ENCODE measurements around the gene GALNT14.

The GALNT14 gene

DNA sequence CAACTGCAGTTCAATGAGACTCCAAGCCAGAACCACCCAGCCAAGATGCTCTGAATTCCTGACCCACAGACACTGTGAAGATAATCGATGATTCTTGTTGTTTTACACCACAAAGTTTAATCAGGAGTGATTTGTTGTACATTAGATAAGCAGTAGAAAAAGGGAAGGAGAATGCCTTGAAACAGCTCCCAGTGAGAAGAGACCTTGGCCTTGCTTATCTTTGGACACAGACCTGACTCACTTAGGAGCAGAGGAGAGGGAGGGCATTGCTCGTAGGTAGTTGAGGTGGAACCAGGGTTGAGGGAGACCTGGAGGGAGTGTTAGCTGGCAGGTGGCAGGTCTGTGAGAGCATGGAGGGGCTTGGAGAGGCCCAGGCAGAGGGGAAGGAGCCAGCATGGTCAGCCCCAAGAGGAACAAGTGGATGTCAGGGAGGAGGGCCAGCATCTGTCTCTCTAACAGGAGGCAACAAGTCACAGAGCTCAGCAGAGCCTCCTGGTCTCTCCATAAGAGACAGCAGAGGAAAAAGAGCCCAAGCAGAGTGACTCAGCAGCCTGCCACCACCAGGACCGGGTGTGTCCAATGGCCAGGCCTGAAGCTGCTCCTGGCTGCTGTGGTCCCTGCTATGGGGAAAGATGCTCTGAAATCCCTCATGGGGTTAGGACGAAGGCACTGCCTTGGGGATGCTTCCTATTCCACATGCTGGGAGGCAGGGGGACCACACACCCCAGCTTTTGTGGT, 169.4 kb downstream of the GALNT14 start:
- DNase-seq, result no peak

DNA sequence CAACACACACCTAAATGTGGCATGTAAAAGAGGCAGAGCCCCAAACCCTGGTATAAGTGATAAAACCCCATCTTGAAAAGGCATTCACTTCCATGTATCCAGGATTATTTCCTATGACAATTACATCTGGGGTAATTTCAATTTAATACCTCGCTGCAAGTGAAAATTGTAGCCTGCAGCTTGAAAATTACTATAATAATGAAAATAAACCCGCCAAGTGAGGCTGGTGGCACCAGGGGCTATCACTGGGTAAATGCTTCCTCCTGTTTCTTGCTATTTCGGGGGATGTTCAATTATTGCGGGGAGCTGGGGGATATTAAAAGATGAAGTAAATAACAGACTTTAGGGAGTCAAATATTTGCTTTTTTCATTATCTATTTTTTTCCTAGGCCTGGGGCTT, 171.5 kb downstream of the GALNT14 start:
- DNase-seq, result no peak

DNA sequence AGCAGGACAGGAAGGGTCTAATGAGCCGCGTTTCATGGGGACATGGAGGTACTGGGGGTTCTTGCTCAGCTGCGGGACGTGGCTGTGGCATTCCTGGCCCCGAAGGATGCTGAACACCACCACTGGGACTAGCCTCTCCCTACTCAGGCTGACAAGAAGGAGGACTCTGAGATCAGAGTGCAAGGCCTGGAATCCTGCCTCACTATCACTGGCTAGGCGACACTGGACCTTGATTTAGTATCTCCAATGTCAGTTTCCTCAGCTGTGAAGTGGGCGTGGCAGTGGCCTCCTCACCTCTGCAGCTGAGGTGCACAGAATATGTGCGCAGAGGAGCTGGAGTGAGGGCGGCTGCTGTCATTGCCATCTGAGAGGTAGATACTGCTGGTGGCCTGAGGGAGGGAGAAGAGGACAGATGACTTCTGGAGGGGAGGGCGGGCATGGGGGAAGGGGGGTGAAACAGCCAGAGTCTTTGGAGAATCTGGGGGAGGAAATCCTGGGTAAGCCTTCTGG, 173.2 kb downstream of the GALNT14 start:
- DNase-seq, result no peak

DNA sequence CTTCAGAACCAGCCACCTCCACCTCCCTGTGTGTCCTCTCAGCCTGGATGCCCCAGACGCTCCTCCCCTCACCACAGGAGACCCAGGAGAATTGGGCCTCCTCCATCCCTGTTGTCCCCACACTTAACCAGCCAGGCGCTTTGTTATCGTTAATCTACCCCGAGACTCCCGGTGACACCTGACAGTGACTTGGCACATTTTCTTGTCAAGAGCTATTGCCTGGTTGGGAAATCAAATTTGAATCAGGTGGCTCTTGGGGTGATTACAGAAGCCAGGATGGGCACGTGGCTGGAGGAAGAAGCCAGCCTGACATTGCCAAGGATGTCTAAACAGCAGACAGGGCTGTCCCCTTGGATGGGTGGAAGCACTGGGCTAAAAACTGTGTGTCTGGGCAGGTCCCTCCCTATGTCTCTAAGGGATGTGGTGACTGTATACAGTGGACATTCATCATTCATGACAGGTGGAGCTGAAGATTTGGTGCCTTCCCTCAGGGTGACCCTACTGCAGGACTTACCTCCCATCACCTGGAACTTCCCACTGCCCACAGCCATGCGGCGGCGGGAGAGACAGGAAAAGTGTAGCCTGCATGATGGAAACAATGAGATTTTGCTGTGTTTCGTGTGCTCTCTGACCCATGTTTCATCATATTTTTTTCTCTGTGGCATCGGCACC, 173.8 kb downstream of the GALNT14 start:
- DNase-seq, result no peak

DNA sequence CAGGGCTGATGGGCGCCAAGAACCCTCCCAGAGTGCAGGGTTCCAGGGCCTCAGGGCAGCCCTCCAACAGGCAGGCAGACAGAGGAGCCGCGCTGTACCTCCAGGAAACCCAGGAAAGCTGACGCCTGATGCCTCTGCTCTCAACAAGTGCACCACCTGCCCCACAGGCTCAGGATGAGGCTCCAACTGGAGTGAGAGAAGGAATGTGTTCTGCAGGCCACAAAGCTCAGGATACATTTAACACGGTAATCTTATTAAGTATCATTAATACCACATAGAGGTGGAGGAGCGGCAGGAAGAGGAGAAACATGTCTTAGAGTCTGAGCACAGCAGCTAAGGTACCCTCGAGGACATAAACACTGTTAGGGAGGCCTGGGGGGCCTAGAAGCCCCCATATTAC, 175.1 kb downstream of the GALNT14 start:
- DNase-seq, result no peak

DNA sequence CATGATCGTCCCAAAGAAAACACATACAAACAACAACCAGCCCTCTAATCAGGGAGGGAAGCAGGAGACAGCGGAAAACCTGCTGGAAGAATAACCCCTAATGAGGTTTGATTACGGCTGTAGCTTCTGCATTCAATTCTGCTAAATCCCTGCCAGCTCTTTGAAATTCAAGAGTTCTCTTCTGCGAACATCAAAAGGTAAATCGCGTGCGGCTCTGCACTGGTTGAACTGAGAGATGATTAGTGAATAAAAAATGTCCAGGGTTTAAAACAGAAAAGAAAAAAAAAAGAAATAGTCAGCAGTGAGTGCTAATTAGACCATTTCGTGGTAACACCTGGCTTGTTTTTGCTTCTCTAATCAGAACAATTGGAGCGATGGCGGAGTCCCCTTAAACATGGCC, 178.0 kb downstream of the GALNT14 start:
- no peak for DNase-seq

DNA sequence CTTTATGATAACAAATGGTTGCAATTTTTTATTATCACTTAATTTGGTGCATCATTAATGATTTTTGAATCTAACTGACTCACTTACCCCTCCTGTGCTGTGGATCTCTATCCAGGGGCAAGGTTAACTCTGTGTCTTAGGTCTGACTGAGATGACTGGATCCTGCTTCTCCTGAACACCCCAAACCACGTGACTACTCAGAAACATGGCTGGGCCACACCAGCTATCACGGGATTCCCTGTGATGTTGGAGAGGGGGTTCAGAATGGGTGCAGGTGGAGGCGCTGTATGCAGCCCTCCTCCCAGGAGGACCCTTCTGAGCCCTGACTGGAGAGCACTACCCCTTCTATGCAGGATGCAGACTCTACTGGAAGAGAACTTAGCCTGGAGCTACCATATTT, 178.6 kb downstream of the GALNT14 start:
- DNase-seq, result no peak

DNA sequence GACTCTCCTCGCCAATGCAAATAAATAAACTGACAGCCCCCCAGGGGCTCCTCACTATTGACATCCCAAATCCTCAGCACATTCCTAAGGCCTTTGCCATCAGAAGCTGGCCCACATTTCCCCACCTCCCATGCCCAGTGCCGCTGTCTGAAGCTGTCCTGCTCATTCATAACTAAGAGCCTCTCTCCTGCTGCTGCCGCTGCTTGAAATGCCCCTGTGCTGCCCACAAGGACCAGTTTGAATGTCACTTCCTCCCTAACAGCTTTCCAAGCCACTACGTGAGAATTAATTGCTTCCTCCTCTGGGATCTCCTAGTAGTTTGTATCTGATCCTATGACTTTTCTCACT, 179.3 kb downstream of the GALNT14 start:
- no peak for DNase-seq

DNA sequence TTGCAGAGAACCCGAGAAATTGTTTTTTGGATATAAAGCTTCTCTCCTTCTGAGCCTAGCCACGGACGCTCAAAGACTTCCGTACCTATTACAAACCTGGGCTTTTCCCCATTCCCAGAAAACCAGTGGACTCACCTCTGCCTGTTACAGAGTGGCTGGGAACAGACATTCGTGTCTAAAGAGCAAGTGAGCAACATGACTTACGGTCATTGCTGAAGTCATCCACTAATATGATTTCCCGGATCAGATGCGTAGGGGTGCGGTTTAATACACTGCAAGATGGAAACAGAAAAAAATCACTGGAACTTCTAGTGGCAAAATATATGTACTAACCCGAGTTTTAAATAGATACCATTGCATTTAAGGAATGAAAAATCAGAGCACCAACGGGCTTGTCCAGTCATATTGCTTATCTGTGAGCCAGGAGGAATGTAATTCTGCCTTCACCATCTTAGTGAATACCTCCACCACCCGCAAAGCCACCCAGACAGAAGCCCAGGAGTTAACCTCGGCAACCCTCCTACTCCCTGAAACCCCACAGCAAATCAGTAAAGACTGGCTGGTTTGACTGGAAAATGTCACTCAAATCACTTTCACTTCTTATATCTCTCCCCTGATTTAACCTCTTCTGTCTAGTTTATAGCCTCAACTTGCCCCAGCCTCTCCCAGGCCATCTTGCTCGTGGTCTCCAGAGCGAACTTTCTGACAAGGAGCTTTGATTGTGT, 179.9 kb downstream of the GALNT14 start:
- no peak for DNase-seq

DNA sequence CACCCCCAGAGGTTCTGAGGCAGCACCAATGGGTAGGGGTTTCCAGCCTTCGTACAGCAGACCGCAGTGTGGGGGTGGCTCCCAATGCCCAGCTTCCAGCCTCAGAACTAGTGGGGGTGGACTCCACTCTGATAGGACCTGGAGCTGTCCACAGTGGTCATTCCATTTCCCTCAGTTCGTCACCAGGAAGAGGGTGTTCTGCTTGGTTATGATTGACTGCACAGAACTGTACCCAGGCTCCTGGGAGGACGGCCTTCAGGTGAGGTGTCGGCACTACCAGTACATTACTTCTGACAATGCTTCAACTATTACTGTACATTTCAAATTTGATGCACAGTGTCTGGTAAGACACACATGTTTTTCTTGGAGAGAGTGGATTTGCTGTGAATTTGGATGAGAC, 180.6 kb downstream of the GALNT14 start:
- no peak for DNase-seq

DNA sequence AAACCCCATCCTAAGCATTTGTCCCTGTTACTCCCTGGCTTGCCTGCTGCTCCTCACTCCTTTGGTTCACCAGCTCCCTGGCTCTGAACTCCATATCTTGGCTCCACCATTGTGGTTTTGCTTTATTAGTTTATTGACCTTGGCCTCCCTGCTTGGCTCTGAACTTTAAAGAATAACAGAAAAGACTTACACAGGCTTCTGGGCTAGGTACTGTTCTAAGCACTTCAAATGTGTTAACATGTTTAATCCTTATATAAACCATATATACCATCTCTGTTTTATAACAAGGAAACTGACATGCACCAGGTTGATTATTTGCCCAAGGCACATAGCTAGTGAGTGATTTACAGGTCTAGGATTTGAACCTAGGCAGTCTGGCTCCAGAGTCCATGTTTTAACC, 181.2 kb downstream of the GALNT14 start:
- DNase-seq, result no peak

DNA sequence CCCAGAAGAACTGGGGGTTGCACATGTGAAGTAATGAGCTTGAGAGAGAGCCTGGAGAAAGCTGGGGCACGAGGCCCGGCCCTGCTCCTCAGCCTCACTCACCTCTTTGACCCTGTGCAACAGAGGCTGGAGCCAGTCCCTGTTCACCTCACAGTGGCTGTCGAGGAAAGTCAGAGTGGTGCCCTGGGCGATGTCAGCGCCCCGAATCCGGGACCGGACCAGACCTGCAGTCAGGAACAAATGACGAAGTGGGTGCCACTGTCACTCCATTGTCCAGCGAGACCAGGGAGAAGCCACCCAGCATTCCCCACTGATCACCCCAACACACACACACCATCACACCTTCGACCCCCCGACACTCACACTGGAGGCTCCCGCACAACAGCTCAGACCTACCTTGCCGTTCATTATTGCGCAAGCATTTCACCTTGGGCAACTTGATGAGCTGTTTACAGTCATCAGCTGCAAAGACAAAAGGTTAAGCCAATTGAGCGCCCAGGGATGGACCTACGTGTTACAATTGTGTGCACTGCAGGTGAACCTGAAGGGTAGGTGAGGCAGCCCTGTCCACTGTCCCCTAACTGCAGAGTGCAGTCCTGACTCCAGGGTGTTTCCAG, 182.6 kb downstream of the GALNT14 start:
- DNase-seq, result no peak

DNA sequence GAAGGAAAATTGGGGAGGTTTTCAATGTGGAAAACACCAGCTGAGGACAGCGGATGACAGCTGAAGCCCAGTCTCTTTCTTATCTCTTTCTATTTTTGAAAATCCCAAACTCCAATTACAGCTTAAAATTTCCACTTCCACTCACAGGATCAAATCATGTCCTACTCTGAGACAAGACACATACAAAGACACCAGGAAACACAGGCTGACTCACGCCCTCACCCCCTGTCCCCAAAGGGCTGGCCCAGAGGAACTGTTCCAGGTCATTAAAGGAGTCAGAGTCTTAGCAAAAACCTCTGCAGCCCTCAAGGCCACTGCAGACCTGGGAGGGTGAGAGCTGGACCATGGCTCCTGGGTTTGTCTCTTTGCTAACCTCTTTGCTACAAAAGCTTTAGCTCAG, 187.9 kb downstream of the GALNT14 start:
- DNase-seq, result no peak

DNA sequence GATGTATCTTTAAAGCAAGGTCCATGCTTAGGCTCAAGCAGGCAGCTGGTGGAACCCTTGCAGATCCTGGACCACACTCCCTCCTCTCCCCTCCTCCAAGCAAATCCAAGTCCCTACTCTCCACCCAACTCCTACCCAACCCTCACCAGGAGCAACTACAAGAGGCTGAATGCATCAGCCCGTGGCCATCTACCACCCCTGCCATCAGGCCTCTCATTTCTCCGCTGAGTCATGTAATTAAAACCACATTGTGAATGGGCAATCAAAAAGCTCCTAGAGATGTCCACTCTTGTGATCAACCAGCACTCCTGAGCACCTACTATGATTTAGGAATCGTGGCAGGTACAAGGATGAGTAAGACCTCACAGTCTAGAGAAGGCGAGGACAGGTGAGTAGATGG, 188.8 kb downstream of the GALNT14 start:
- DNase-seq, result no peak

DNA sequence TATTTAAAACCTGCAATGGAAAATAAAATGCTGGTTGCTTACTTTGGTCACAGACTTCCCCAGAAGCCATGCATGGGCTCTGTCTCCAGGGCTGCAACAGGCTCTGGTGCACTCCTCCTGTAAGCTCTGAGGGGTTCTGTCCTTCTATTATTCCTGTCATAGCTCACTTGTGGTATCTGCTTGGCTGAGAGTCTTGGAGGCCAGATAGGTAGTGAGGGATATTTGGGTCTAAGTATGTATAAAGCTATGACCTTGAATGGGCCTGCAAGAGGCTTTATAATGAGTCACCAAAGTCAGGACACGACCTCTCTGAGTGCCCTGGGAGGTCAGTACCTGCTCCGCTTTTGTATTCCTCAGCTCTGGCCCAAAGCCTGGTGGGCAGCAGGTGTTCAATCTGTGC, 189.4 kb downstream of the GALNT14 start:
- DNase-seq, result no peak

DNA sequence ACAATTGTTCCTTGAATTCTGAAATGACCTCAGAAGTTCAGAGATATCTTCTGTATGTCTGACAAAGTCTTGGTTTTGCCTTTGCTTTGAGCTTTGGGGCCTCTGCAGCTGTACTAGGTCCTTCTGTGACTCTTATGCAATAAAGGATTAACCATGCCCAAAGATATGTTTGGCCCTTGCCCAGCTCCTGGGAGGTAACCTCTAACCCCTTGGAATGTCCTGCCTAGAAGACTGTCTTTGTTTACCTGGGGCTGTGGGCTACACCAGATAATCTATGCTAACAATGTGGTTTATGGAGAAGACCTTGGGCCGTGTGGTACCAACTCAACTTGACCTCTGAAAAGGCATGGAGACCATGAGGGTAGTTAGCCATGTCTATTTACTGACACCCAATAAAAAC, 190.1 kb downstream of the GALNT14 start:
- DNase-seq, result no peak

DNA sequence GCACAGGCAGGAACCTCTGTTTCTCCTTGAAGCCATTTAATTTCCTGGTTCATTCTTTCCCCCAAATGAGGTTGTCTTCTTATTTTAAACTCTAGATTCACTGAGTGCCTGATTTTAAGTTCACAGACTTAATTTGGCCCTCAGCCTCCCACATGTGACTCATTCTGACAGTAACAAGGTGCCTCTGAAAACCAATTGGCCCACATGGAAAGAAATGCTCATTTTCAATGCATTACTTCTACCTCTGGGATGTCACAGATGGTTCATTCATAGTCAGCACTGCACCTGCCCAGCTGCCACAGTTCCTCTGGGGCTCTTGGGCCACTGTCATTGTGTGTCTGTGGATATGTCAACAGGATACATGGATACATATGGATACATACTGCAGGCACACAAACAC, 190.6 kb downstream of the GALNT14 start:
- DNase-seq, result no peak

DNA sequence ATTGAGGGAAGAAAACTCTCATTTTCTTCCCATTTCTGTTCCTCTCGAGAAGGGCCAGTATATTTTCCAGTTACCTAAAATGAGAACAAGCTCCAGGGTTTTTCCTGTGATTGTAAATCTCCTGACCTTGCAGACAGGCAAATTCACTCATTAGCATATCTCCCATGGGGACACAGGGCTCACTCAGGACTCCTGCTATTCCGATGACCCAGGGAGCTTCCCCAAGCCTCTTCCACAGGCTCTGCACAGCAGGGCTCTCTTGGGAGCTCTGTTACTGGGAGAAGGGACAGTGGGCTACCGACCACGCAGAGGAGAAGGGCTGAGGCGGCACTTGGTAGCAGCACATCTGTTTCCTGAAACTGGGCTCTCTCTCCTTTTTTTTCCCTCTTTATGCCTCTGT, 195.8 kb downstream of the GALNT14 start:
- DNase-seq, result no peak

DNA sequence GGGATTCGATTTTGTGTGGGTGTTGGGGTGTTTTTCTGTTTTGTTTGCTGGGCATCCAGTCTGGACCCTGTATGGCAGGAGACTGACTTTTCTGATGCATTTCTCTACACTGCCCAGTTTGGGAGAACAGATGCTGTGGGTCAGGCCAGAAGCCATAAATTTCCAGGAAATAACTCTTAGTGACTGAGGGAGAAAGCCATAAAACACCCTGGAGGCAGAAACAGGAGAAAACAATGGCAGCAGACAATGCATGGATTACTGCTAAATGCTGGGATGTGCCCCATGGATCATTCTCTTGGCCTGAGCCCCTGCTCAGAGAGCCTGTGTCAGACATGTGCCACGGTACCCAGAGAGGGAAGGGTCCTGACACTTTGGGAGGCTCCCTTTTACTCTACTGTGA, 197.4 kb downstream of the GALNT14 start:
- DNase-seq, result no peak

DNA sequence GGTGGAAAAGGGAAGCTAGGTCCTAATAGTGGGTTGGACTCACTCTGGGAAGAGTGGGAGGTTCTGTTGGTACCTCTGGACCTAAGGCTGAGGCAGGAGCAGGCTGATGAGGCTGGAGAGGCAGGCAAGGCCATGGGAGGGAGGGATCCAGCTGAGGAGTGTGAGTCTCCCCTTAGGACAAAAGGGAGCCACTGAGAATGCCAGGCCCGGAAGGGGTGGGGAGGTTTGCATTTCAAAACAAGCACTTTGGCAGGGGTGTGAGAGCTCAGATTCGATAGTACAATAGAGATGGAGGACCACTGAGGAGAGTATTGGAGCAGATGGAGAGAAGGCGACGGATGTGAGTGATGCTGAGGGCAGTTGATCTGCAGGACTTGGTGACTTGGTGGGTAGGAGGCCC, 198.9 kb downstream of the GALNT14 start:
- DNase-seq, result no peak

DNA sequence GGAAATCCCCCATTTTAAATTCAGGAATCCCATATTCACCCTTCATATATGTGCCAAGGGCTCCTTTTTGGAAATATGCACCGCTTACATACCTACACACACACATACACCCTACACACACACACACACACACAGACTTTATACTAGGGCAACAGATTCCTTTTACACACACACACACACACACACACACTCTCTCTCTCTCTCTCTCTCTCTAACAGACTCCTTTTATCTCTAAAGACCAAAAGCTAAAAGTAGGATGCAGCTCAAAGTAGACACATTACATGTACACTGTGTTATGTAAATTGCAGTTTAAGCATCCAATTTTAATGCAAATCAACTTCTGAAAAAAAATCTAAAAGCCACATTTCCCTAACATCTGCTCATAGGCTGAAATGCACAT, 200.0 kb downstream of the GALNT14 start:
- DNase-seq, result no peak

DNA sequence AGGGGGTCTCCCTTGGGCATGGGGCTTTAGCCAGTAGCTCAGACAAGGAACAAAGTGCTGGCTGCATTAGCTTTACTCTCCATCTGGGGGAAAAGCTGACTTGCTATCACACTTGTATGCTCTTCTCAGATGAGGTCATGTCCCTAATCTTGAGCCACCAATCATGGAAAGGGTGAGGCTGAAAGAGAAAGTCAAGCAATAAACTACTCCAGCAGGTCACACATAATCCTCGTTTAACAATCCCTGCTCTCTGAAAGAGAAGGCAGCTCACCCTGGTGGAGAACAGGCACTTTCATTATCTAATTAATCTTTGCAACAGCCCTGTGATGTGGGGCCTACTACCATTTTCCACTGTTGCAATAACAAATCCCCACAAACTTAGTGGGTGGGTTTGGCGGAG, 201.3 kb downstream of the GALNT14 start:
- DNase-seq, result no peak

DNA sequence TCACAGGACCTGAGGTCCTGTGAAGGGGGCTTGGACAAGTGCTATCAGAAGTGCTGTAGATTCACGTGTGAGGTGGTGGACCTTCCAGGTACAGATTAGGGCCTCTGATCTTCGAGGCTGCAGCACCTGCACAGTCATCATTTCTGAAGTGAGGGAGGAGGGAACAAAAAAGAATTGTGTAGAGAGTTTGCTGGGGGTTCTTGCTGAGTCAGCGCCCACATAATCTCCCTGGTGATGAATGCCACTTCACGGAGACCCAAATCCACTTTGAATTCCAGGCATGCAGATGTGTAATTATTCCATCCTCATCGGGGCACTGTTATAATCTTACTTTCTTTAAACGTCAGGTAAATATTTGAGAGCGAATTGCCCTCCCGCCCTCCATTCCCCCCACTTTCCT, 202.4 kb downstream of the GALNT14 start:
- no peak for DNase-seq

DNA sequence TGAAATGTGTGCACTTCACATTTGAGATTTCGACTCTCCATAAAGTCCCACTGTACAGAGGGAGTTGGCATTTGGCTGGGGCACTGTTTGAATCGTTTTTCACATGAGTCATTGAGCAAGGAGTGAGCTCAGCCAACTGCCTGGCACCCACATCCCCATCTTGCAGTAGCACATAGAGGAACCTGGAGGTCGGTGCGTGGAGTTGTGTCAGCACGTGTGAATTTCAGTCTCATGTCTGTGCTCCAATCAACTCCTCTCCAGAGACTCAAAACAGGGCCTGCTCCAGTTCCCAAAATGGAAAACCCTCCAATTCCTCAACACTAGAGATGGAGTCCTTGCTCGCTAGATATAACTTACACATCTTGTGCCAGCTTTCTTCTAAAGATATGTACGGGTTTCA, 204.2 kb downstream of the GALNT14 start:
- no peak for DNase-seq

Measured in DMS153 (cell line).